ENCODE results near the gene ANKRD35. TPM values are rescaled to one million over a fixed set of nuclear protein-coding genes. Genes with fewer than 3 reads are reported as not detected.

ANKRD35 gene
- total RNA-seq, 6 experiments from 2014 or later, result 1.1 to 2.5 (median 1.6) TPM

DNA sequence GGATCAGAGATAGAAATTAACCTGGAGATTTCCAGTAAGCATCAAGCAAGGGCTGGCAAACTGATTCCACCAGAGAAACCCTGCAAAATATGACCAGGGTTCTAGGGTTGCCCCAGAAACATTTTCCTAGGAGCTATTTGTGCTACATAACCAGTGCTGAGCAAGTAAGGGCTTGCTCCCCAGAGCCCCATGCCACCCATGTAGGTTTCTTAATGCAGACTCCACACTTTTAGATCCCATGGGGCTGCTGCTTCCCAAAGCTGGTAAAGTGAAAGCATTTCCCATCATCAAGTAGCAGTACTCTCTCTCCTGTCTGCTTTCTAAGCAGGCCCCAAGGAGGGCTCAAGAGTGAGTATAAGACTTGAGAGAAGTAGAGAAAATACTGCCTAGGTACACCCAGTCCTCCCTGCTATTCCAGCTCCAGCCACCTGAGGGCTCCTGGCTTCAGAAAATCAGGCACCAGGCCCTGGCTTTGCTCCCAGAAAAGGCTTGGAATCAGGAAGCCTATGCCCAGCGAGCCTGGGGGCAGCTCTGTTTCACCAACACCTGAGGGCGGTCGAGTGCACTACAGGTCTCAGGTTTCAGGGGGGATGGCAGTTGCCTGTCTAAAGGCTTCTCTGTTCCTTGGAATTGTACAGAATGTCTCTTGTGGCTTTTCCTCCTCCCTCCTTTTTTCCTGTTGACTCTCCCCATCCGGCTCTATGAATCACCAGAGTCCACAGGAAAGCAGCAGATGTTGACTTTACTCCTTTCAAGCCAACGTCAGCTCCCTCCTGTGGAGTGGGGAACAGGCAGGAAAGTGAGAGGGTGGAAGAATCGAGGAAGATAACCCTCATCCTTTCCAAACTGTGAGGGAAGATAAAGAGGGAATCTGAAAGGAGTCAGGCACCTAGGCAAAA, 6.2 kb upstream of the ANKRD35 start:
- TF ChIP-seq, protein P1, sequence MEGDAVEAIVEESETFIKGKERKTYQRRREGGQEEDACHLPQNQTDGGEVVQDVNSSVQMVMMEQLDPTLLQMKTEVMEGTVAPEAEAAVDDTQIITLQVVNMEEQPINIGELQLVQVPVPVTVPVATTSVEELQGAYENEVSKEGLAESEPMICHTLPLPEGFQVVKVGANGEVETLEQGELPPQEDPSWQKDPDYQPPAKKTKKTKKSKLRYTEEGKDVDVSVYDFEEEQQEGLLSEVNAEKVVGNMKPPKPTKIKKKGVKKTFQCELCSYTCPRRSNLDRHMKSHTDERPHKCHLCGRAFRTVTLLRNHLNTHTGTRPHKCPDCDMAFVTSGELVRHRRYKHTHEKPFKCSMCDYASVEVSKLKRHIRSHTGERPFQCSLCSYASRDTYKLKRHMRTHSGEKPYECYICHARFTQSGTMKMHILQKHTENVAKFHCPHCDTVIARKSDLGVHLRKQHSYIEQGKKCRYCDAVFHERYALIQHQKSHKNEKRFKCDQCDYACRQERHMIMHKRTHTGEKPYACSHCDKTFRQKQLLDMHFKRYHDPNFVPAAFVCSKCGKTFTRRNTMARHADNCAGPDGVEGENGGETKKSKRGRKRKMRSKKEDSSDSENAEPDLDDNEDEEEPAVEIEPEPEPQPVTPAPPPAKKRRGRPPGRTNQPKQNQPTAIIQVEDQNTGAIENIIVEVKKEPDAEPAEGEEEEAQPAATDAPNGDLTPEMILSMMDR (IDR thresholded peaks at IDR 0.05), result peak; percentile 91 to 95 (median 93)
- peak; percentile 37 for TF ChIP-seq POLR2A (IDR thresholded peaks at IDR 0.05)
- WGBS (ENCODE audit: insufficient coverage, low coverage, low lambda C conversion rate, missing lambda C conversion rate), result 0% methylated on average over 6 of the region's 6 CpGs
- intact Hi-C loops (cut with DNase I), result no loop called here

DNA sequence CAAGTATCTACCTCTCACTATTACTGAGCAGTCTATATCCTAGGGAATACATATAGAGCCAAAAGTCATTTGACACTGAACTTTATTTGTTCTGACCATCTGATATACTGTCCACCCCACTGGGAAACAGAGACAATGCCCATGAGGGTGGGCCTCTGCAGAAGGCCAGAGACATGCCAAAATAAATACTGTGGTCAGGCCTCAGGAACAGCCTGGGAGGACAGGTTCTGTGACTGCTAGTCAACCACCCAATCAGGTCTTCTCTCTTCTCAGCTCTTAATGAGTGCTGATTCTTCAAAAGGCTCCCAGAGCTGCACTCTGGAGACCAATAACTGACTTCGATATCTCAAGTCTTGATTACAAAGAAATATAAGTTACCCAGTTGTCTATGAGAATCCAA, 5.5 kb upstream of the ANKRD35 start:
- peak overlapping the region; percentile 46 to 69 (median 64) for H3K27ac ChIP-seq

More for the DNA sequence above, 6.2 kb upstream of the ANKRD35 start:
- Histone ChIP-seq H3K27me3 (no peaks in the 10 kb centered on the region), H3K36me3 (no peaks in the 10 kb centered on the region), H3K4me3 (peak overlapping the region in 1 of 3 donors; percentile 18), H3K4me1 (peaks cover 0 to 12% (median 3%) of the 10 kb centered on the region in 4 donors), H3K9me3 (no peaks in the 10 kb centered on the region), H3K27ac (peak overlapping the region; percentile 46 to 69 (median 64))
- DNase-seq (peak; percentile 87 to 94 (median 91)), ATAC-seq (peak; percentile 91 to 97 (median 96))

DNA sequence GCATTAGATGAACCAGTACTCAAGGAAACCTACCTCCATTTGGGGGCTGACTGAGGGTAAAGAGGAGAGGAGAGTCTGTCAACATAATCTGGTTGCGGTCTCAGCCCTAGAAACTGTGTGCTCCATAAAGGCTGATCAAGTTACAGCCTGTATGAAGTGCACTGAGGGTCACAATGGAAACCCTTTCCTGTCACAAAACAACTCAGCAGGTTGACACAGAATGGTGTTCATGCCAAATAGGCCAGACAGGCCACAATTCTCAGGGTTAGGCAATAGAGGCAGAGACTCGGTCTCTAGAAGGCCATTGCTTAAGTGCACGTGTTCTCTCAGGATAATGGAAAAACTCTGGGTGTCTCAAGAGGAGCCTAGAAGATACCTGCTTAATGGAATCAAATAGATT, 4.1 kb upstream of the ANKRD35 start:
- H3K4me3 ChIP-seq, result no peak overlapping the region
- TF ChIP-seq, protein P1 (IDR thresholded peaks at IDR 0.05), result no peak
- TF ChIP-seq POLR2A (IDR thresholded peaks at IDR 0.05), result no peak
- WGBS (ENCODE audit: insufficient coverage, low coverage, low lambda C conversion rate, missing lambda C conversion rate), result 57% methylated on average over 3 of the region's 3 CpGs
- ATAC-seq, result peak in 1 of 4 donors; percentile 20
- no peaks in the 10 kb centered on the region for H3K27me3 ChIP-seq
- no peaks in the 10 kb centered on the region for H3K9me3 ChIP-seq
- intact Hi-C loops (cut with DNase I), result no loop called here
- no peak for DNase-seq
- no peaks in the 10 kb centered on the region for H3K36me3 ChIP-seq
- no peak overlapping the region for H3K27ac ChIP-seq
- H3K4me1 ChIP-seq, result peaks cover 0 to 16% (median 3%) of the 10 kb centered on the region in 4 donors

More for the DNA sequence above, 5.5 kb upstream of the ANKRD35 start:
- Histone ChIP-seq H3K4me1 (peaks cover 0 to 16% (median 3%) of the 10 kb centered on the region in 4 donors), H3K27me3 (no peaks in the 10 kb centered on the region), H3K36me3 (no peaks in the 10 kb centered on the region), H3K9me3 (no peaks in the 10 kb centered on the region), H3K4me3 (no peak overlapping the region)
- no peak for TF ChIP-seq POLR2A (IDR thresholded peaks at IDR 0.05)
- TF ChIP-seq, protein P1 (IDR thresholded peaks at IDR 0.05), result no peak
- ATAC-seq (no peak), DNase-seq (no peak)
- WGBS (ENCODE audit: insufficient coverage, low coverage, low lambda C conversion rate, missing lambda C conversion rate), result 71% methylated on average over 1 of the region's 1 CpG
- intact Hi-C loops (cut with DNase I), result no loop called here

DNA sequence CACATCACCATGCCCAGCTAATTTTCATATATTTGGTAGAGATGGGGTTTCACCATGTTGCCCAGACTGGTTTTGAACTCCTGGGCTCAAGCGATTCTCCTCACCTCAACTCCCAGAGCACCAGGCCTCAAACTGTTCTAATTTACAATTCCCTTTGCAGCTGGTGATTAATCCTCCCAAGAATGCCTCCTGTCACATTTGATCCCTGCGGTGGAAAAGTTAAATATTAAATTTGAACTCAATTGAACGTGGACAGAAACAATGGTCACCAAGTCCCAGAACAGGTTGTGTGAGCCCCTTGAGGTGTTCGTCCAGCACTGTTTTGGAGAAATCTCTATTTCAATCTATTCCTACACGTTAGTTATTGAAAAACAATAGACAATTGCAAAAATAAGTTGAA, 2.0 kb upstream of the ANKRD35 start:
- Histone ChIP-seq H3K27me3 (no peaks in the 10 kb centered on the region), H3K9me3 (no peaks in the 10 kb centered on the region), H3K4me1 (peaks cover 0 to 15% (median 3%) of the 10 kb centered on the region in 4 donors), H3K36me3 (no peaks in the 10 kb centered on the region), H3K4me3 (no peak overlapping the region), H3K27ac (no peak overlapping the region)
- DNase-seq, result no peak
- TF ChIP-seq, protein P1 (IDR thresholded peaks at IDR 0.05), result no peak
- TF ChIP-seq POLR2A (IDR thresholded peaks at IDR 0.05), result no peak
- intact Hi-C loops (cut with DNase I), result no loop called here
- no peak for ATAC-seq
- 59% methylated on average over 5 of the region's 5 CpGs for WGBS (ENCODE audit: insufficient coverage, low coverage, low lambda C conversion rate, missing lambda C conversion rate)
